Stimulated activated CD4-positive, alpha-beta T cell treated with anti-CD3 and anti-CD28 coated beads, TNF-alpha, amount 100 ng/mL, for 24 hours (primary cell): ENCODE measurements around the gene COL9A3.
A peak's percentile ranks its signal among the peaks of the same experiment; 100 is the strongest.

Experiments used
- DNase-seq, 3 experiments: peaks; one replicate each; pipeline ENCODE4 v3.0.0-alpha.2; 2020; ENCODE audit warnings: low read depth in 3 of 3

Gene COL9A3

DNA sequence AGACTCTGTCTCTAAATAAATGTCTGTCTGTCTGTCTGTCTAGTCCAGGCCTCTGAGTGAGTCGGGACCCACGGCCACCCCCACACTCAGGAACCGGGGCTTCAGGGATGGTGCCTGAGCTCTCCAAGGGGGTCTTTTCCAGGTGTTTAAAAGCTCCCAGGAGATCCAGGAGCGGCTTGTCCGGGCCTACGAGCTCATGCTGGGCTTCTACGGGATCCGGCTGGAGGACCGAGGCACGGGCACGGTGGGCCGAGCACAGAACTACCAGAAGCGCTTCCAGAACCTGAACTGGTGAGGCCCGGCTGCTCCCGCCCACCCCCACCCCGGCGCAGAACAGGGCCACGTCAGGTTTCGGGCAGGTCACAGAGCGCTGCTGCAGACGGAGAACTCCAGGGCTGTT is 5.5 kb upstream of the COL9A3 start:
- no peak for DNase-seq

GRCh38 chr20:62811720-62812119 is 5.1 kb upstream of the COL9A3 start:
- no peak for DNase-seq

DNA sequence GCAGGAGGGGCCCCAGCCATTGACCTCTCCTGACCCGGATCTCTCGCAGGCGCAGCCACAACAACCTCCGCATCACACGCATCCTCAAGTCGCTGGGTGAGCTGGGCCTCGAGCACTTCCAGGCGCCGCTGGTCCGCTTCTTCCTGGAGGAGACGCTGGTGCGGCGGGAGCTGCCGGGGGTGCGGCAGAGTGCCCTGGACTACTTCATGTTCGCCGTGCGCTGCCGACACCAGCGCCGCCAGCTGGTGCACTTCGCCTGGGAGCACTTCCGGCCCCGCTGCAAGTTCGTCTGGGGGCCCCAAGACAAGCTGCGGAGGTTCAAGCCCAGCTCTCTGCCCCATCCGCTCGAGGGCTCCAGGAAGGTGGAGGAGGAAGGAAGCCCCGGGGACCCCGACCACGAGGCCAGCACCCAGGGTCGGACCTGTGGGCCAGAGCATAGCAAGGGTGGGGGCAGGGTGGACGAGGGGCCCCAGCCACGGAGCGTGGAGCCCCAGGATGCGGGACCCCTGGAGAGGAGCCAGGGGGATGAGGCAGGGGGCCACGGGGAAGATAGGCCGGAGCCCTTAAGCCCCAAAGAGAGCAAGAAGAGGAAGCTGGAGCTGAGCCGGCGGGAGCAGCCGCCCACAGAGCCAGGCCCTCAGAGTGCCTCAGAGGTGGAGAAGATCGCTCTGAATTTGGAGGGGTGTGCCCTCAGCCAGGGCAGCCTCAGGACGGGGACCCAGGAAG is 4.5 kb upstream of the COL9A3 start:
- no peak for DNase-seq

DNA sequence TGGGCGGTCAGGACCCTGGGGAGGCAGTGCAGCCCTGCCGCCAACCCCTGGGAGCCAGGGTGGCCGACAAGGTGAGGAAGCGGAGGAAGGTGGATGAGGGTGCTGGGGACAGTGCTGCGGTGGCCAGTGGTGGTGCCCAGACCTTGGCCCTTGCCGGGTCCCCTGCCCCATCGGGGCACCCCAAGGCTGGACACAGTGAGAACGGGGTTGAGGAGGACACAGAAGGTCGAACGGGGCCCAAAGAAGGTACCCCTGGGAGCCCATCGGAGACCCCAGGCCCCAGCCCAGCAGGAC is 4.0 kb upstream of the COL9A3 start:
- no peak for DNase-seq

- DNase-seq, result no peak
These were observed 3.3 kb upstream of the COL9A3 start for GRCh38 chr20:62813588-62813987.

GRCh38 chr20:62814060-62814708 is 2.7 kb upstream of the COL9A3 start:
- no peak for DNase-seq

- no peak for DNase-seq
These were observed 2.2 kb upstream of the COL9A3 start for GRCh38 chr20:62814709-62815065.

DNA sequence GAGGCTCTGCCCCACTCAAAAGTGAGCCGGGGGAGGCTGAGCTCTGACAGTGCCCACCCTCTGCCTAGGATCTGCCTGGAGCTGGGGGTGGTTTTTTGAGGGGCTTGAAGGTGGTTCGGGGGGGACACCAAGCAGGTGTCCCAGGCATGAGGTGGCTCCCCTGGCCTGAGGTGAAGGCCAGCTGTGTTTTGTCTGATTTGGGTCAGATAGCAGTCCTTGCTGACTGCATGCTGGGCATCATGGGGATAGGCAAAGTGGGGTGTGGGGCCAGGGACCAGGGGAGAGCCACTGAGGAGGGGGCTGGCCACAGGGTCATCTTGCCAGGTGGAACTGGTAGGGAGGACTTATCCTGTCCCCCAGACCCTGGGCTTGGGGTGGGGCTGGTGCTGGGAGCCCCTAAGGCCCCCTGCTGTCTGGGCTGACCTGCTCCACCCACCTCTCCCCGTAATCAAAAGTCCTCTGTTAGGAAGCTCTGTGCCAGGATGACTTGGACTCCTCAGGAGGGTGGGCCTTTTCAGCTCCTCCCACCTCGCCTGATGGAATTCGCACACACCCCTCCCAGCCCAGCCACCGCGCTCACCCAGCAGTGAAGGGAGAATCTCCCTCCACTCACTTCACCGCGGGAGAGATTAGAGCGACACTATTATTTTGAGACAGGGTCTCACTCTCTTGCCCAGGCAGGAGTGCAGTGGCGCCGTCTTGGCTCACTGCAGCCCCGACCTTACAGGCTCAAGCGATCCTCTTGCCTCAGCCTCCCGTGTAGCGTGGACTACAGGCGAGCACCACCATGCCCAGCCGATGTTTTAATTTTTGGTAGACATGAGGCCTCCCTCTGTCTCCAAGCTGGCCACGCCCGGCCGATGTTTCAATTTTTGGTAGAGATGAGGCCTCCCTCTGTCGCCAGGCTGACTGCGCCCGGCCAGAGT is 1.5 kb upstream of the COL9A3 start:
- no peak for DNase-seq

DNA sequence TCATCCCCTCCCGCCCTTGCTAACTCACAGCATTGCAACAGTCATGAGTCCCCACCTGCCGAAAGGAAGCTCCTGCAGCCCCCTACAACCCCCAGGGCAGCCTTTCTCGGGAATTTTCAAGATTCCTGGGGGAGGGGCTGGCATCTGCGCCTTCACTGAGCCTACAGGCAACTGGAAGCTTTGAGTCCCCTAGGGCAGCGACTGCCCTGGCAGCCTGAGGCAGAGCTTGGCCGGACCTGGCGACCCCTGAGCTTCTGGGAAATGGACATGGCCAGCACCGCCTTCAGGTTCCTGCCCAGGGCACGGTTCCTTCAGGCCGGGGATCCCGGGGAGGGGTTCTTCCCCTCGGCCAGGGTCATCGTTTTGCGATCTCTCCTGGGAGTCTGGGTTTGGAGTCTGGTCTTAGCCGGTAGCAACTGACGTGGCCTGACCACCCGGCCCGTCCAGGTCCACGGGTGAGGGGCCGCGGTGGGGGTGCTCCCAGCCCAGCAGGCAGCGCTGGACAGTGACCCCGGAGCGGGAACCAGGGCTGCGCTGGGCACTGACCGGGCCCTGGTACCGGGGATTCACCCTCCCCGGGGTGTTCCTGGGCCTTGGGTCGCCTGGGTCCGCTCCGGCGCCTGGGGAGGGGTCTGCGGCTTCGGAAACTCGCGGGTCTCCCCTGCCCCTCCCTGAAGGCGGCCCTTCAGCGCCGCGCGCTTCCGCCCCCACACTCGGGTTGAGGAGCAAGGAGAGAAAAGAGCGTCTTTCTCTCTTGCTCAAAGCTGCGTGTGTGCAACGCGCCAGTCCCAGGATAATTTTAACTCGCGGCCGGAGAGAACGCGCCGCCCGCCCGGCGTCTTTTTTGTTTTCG is 593 bp upstream of the COL9A3 start:
- DNase-seq, result no peak

DNA sequence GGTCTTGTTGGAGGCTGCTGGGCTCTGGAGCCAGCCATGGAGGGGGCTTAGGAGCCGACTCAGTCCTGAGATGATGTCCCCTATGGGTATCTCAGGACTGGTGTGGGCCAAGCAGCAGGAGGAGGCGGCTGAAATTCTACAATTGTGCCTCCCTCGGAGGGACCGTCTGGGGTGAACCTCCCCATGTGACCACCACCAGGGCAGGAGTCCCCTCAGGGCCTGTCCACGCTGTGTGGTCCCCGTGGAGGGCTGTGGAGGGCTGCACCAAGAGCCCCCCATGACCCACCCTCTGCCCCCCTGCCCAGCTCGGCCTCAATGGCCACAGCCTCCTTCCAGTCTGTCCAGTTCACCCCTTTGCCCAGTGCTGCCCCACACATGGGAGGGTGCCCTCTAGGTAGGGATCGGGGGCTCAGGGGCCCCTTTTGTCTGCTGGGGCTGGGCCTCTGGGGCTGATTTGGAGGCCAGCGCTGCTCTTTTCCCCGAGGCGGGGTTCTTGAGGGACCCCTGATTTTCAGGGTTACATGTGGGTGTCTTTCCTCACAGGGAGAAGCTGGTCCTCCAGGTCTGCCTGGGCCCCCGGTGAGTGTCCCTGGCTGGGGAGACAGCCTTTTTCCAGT is 1.2 kb downstream of the COL9A3 start:
- no peak for DNase-seq

GRCh38 chr20:62818592-62819493 is 2.0 kb downstream of the COL9A3 start:
- no peak for DNase-seq

DNA sequence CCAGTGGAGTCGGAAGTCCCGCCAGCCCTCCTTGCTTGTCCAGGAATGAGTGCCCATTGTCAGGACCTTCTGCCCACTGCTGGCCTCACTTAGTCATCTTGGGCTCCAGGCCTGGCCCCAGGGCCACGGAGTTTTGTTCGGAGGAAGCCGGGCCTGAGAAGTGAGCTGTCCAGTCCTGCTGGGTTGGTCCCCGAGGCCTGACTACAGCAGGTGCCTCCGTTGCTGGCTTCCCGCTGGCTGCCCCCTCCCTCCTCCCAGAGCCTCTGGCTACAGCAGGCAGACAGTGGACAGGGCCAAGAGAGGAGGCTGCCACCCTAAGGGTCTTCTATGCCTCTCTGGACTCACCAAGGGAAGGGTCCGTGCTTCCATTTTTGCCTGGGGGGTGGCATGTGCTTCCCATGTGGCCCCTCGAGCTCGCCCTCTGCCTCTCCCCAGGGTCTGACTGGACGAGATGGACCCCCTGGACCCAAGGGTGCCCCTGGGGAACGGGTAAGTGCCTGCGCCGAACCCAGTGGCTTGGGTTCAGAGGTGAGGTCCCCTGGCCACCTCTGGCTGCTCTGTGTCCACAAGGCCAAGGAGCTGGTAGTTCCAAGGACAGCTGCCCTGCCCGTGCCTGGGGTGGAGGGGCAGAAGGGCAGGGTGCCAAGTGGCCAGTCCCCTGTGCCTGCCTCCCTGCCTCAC is 2.8 kb downstream of the COL9A3 start:
- no peak for DNase-seq

GRCh38 chr20:62820208-62820961 is 3.5 kb downstream of the COL9A3 start:
- no peak for DNase-seq

DNA sequence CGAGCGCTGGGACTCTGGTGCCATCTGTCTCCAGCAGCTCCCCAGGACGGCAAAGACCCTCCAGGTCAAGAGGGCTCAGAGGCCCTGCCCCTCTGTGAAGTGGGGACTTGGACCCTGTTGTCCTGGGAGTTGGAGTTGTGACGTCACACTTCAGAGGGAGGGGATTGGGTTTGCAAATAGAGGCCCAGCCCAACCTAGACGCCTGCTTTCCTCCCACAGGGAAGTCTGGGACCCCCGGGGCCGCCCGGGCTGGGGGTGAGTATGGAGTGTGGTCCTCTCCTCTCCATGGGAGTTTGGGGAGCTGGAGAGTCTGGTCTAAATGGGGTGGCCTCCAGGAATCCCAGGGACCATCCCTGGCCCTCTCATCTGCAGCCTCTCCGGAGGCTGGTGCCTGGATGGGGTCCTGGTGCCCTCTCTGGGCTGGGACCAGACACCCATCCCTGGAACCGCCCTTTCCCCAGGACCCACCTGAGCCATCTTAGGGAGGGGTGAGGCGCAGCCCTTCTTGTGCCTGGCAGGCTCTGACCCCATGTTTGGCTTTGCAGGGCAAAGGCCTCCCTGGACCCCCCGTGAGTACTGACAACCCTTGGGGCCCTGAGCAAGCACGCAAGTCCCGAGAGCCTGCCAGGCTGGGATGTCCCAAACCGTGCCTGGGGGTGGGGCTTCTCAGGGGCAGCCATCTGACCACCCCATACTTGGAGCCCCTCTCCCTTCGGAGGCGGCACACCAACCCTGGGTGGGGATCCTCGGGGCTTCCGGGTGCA is 4.3 kb downstream of the COL9A3 start:
- DNase-seq, result no peak

GRCh38 chr20:62821726-62822210 is 4.9 kb downstream of the COL9A3 start:
- no peak for DNase-seq

GRCh38 chr20:62822239-62822787 is 5.5 kb downstream of the COL9A3 start:
- no peak for DNase-seq

- DNase-seq, result peak in 1 of 3 experiments; percentile 46
These were observed 6.2 kb downstream of the COL9A3 start for GRCh38 chr20:62822788-62823651.
